Calu3 (cell line): Measurements from ENCODE around the gene TNKS1BP1. TPM values are rescaled to one million over a fixed set of nuclear protein-coding genes. Genes with fewer than 3 reads are reported as not detected.

Source experiments
- BruUV-seq: library from RNA; stranded (reverse); fragments of 400-500 nt; replicated peaks from 2 replicates; lab custom pipeline; 2021; lab: Mats Ljungman, UMichigan
- CTCF ChIA-PET: fragments of 300-600 bp; sonication (Branson Sonifier 250); formaldehyde crosslinking; loops from one replicate; lab custom pipeline; 2022; ENCODE audit warnings: antibody characterized with exemption; lab: Charles Lee
- DNase-seq: peaks from one replicate; pipeline ENCODE4 v3.0.0; 2022
- H3K27ac Mint-ChIP-seq: one replicate; pipeline ENCODE4 v1.8.0; 2022; ENCODE audit warnings: mixed read lengths; ENCODE audit not compliant: unreplicated experiment
- H3K27me3 Mint-ChIP-seq: one replicate; pipeline ENCODE4 v1.8.0; 2022; ENCODE audit warnings: mixed read lengths; ENCODE audit not compliant: unreplicated experiment
- H3K36me3 Mint-ChIP-seq: one replicate; pipeline ENCODE4 v1.8.0; 2022; ENCODE audit warnings: mild to moderate bottlenecking, moderate library complexity, mixed read lengths; ENCODE audit not compliant: insufficient read depth, unreplicated experiment
- H3K4me1 Mint-ChIP-seq: one replicate; pipeline ENCODE4 v1.8.0; 2022; ENCODE audit warnings: mild to moderate bottlenecking, low read depth, mixed read lengths; ENCODE audit not compliant: unreplicated experiment
- H3K4me3 Mint-ChIP-seq: one replicate; pipeline ENCODE4 v1.8.0; 2022; ENCODE audit warnings: mild to moderate bottlenecking, low read depth, moderate library complexity, mixed read lengths; ENCODE audit not compliant: unreplicated experiment
- H3K9me3 Mint-ChIP-seq: one replicate; pipeline ENCODE4 v1.8.0; 2022; ENCODE audit warnings: low read depth, mixed read lengths; ENCODE audit not compliant: unreplicated experiment
- intact Hi-C: fragments of 100-400 bp; cut with micrococcal nuclease; formaldehyde crosslinking; loops from one replicate; pipeline ENCODE4 v1.10.0; 2022; ENCODE audit not compliant: unreplicated experiment
- total RNA-seq: library from RNA; stranded (reverse); gene quantifications from 2 replicates; pipeline ENCODE4 v1.2.3, GENCODE V29; 2022
- TF ChIP-seq, protein P1 (sequence below): fragments of 200-600 bp; IDR thresholded peaks from one replicate; pipeline ENCODE4 v1.8.0; 2022; ENCODE audit warnings: antibody characterized with exemption; ENCODE audit not compliant: unreplicated experiment

The TNKS1BP1 gene
- total RNA-seq, 1 experiment from 2014 or later: 151 TPM

- H3K4me1 Mint-ChIP-seq: peaks cover 30% of the 10 kb centered on the region
- no TSS peak for BruUV-seq
- intact Hi-C loops: no loop called here
- CTCF ChIA-PET: interaction anchor here (0.5 to 1.4 kb wide), 5 partner anchors 10 to 1232 kb away, joined by 3 to 7 read pairs (median 3); no protein-coding TSS in a partner anchor
- TF ChIP-seq, protein P1, sequence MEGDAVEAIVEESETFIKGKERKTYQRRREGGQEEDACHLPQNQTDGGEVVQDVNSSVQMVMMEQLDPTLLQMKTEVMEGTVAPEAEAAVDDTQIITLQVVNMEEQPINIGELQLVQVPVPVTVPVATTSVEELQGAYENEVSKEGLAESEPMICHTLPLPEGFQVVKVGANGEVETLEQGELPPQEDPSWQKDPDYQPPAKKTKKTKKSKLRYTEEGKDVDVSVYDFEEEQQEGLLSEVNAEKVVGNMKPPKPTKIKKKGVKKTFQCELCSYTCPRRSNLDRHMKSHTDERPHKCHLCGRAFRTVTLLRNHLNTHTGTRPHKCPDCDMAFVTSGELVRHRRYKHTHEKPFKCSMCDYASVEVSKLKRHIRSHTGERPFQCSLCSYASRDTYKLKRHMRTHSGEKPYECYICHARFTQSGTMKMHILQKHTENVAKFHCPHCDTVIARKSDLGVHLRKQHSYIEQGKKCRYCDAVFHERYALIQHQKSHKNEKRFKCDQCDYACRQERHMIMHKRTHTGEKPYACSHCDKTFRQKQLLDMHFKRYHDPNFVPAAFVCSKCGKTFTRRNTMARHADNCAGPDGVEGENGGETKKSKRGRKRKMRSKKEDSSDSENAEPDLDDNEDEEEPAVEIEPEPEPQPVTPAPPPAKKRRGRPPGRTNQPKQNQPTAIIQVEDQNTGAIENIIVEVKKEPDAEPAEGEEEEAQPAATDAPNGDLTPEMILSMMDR: no peak
- peak within 1 kb of the TSS; percentile 92 for H3K27ac Mint-ChIP-seq
- H3K9me3 Mint-ChIP-seq: no peaks in the 10 kb centered on the region
- peaks cover 50% of the 10 kb centered on the region for H3K36me3 Mint-ChIP-seq
- peak within 1 kb of the TSS; percentile 90 for H3K4me3 Mint-ChIP-seq
- DNase-seq: peak; percentile 81
- peaks cover 12% of the 10 kb centered on the region for H3K27me3 Mint-ChIP-seq
These were observed 10.8 kb upstream of the TNKS1BP1 start, which contains the start of gene SSRP1 for GRCh38 chr11:57335343-57336110. Gene SSRP1, minus strand, starts transcription at chr11:57335892. Its CDS starts 771 bp downstream, at chr11:57335121.

GRCh38 chr11:57335023-57335342 lies 10.2 kb upstream of the TNKS1BP1 start:
- Mint-ChIP-seq H3K4me1 (peaks cover 30% of the 10 kb centered on the region), H3K4me3 (peak overlapping the region; percentile 90), H3K36me3 (peaks cover 56% of the 10 kb centered on the region), H3K27me3 (peaks cover 7% of the 10 kb centered on the region), H3K27ac (peak overlapping the region; percentile 63), H3K9me3 (no peaks in the 10 kb centered on the region)
- BruUV-seq: no TSS peak
- CTCF ChIA-PET: interaction anchor here (1.2 to 1.4 kb wide), 3 partner anchors 11 to 86 kb away, joined by 3 to 7 read pairs (median 3); no protein-coding TSS in a partner anchor
- intact Hi-C loops: no loop called here
- DNase-seq: no peak
- TF ChIP-seq, protein P1: no peak

DNA sequence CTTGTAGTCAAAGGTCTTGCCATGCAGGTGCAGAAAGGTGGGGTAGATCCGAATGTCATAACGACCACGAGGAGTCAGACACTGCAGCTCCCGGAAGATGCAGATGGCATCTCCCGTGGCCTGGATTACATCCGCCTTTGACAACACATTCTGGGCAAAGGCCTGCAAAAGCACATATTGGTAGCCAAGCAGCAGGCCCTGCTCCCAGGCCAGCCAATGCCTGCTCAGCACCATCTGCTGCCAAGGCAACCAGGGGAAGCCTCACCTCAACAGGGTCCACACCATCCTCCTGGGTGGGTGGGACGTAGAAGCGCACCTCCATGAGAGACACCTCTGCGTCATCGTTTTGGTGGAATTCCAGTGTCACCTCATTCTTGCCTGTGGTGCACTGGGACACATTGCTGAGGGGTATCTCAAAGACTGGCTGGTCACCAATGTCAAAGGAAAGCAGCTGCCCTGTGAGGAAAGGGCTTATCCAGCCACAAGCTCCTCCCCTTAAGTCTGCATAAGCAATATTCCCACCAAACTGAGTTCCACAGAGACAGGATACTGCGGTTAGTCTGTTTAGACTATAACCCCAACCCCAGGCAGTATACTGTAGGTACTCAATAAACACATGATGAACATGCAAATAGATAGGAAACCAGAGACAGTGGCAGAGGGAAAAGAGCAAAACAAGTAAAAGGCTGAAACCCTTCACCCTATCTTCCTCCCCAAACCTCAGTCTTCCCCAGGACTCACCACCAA lies 8.1 kb upstream of the TNKS1BP1 start:
- intact Hi-C loops: no loop called here
- Mint-ChIP-seq H3K4me3 (no peak overlapping the region), H3K36me3 (peaks cover 67% of the 10 kb centered on the region), H3K4me1 (peaks cover 37% of the 10 kb centered on the region), H3K9me3 (no peaks in the 10 kb centered on the region), H3K27me3 (no peaks in the 10 kb centered on the region), H3K27ac (no peak overlapping the region)
- CTCF ChIA-PET: no interaction called here
- TF ChIP-seq, protein P1: no peak
- BruUV-seq: TSS peak; percentile 25
- DNase-seq: no peak

- DNase-seq: no peak
- H3K36me3 Mint-ChIP-seq: peaks cover 78% of the 10 kb centered on the region
- intact Hi-C loops: no loop called here
- no peak overlapping the region for H3K4me3 Mint-ChIP-seq
- CTCF ChIA-PET: interaction anchor here (0.6 kb wide), 1 partner anchor 14 kb away, joined by 3 read pairs; no protein-coding TSS in a partner anchor
- H3K27me3 Mint-ChIP-seq: no peaks in the 10 kb centered on the region
- H3K27ac Mint-ChIP-seq: no peak overlapping the region
- no TSS peak for BruUV-seq
- TF ChIP-seq, protein P1: no peak
- H3K4me1 Mint-ChIP-seq: peaks cover 48% of the 10 kb centered on the region
- no peaks in the 10 kb centered on the region for H3K9me3 Mint-ChIP-seq
These were observed 7.0 kb upstream of the TNKS1BP1 start for GRCh38 chr11:57331720-57332119.
